HEK293 (cell line): ENCODE results near the gene TTLL3.
A peak's percentile ranks its signal among the peaks of the same experiment; 100 is the strongest.

ENCODE experiments used
- CTCF ChIA-PET: fragments of 350-600 bp; formaldehyde crosslinking; extraction: SDS; loops from one replicate; lab custom pipeline; 2021; ENCODE audit warnings: antibody characterized with exemption; lab: Yijun Ruan, JAX
- POLR2A ChIA-PET: fragments of 300-600 bp; formaldehyde crosslinking; extraction: SDS; loops from one replicate; lab custom pipeline; 2020; ENCODE audit warnings: antibody characterized with exemption, inconsistent platforms; lab: Yijun Ruan, JAX
- H3K27ac ChIP-seq: fragments of 200-500 bp; sonication (Bioruptor generic); 2 replicates; pipeline ENCODE4 v1.5.1; 2014; ENCODE audit warnings: low read depth, low read length, control low read depth, inconsistent platforms; ENCODE audit errors: extremely low read depth
- H3K36me3 ChIP-seq, 2 experiments: fragments of 200-500 bp in 1 of 2; sonication (Bioruptor generic) in 1 of 2; 1 replicate in 1 of 2; 2 replicates in 1 of 2; pipeline ENCODE4 v1.5.1; 2014 to 2017; ENCODE audit warnings: inconsistent platforms in 2 of 2, low read length in 2 of 2; ENCODE audit not compliant: control insufficient read depth in 2 of 2, insufficient read depth in 1 of 2
- H3K4me1 ChIP-seq: fragments of 200-500 bp; sonication (Bioruptor generic); 2 replicates; pipeline ENCODE4 v1.5.1; 2014; ENCODE audit warnings: mild to moderate bottlenecking, low read length, inconsistent platforms; ENCODE audit not compliant: control insufficient read depth, insufficient read depth
- H3K4me3 ChIP-seq: 2 replicates; pipeline ENCODE4 v1.5.1; 2011; ENCODE audit warnings: low read depth, mild to moderate bottlenecking, control low read depth, low read length, moderate library complexity
- H3K9me3 ChIP-seq: fragments of 200-500 bp; sonication (Bioruptor generic); 2 replicates; pipeline ENCODE4 v1.5.1; 2014; ENCODE audit warnings: low read depth, low read length, inconsistent platforms; ENCODE audit not compliant: control insufficient read depth, insufficient read depth
- AEBP2 ChIP-seq: fragments of 450-650 bp; formaldehyde crosslinking; IDR thresholded peaks from 2 replicates; pipeline ENCODE4 v1.5.1; 2016; ENCODE audit warnings: missing biosample characterization, missing genetic modification characterization, borderline replicate concordance
- HIC1 ChIP-seq: fragments of 450-650 bp; formaldehyde crosslinking; IDR thresholded peaks from 2 replicates; pipeline ENCODE4 v1.5.1; 2016; ENCODE audit warnings: missing biosample characterization, missing genetic modification characterization
- OVOL3 ChIP-seq: fragments of 450-650 bp; formaldehyde crosslinking; IDR thresholded peaks from 2 replicates; pipeline ENCODE4 v1.5.1; 2016; ENCODE audit warnings: missing biosample characterization, missing genetic modification characterization
- PATZ1 ChIP-seq: fragments of 450-650 bp; formaldehyde crosslinking; IDR thresholded peaks from 2 replicates; pipeline ENCODE4 v1.5.1; 2016; ENCODE audit warnings: missing biosample characterization, missing genetic modification characterization
- WT1 ChIP-seq: fragments of 450-650 bp; formaldehyde crosslinking; IDR thresholded peaks from 2 replicates; pipeline ENCODE4 v1.5.1; 2016; ENCODE audit warnings: missing biosample characterization, missing genetic modification characterization
- YY2 ChIP-seq: fragments of 450-650 bp; formaldehyde crosslinking; IDR thresholded peaks from 2 replicates; pipeline ENCODE4 v1.5.1; 2016; ENCODE audit warnings: missing biosample characterization, missing genetic modification characterization
- ZBTB17 ChIP-seq: fragments of 450-650 bp; formaldehyde crosslinking; IDR thresholded peaks from 2 replicates; pipeline ENCODE4 v1.5.1; 2016; ENCODE audit warnings: missing biosample characterization, missing genetic modification characterization
- ZBTB20 ChIP-seq: fragments of 450-650 bp; formaldehyde crosslinking; IDR thresholded peaks from 2 replicates; pipeline ENCODE4 v1.5.1; 2016; ENCODE audit warnings: missing biosample characterization, missing genetic modification characterization
- ZBTB7A ChIP-seq: fragments of 450-650 bp; formaldehyde crosslinking; IDR thresholded peaks from 2 replicates; pipeline ENCODE4 v1.5.1; 2016; ENCODE audit warnings: low read depth, missing biosample characterization, missing genetic modification characterization
- ZFHX2 ChIP-seq: fragments of 450-650 bp; formaldehyde crosslinking; conservative IDR thresholded peaks from 2 replicates; pipeline ENCODE4 v1.5.1; 2016; ENCODE audit warnings: missing biosample characterization, missing genetic modification characterization
- ZFP37 ChIP-seq: fragments of 450-650 bp; formaldehyde crosslinking; IDR thresholded peaks from 2 replicates; pipeline ENCODE4 v1.5.1; 2016; ENCODE audit warnings: missing biosample characterization, missing genetic modification characterization
- ZNF10 ChIP-seq: fragments of 450-650 bp; formaldehyde crosslinking; IDR thresholded peaks from 2 replicates; pipeline ENCODE4 v1.5.1; 2017; ENCODE audit warnings: missing biosample characterization, missing genetic modification characterization
- ZNF398 ChIP-seq: fragments of 450-650 bp; formaldehyde crosslinking; IDR thresholded peaks from 2 replicates; pipeline ENCODE4 v1.5.1; 2017; ENCODE audit warnings: missing biosample characterization, missing genetic modification characterization
- ZNF600 ChIP-seq: fragments of 450-650 bp; formaldehyde crosslinking; IDR thresholded peaks from 2 replicates; pipeline ENCODE4 v1.5.1; 2016; ENCODE audit warnings: missing biosample characterization, missing genetic modification characterization
- ZNF639 ChIP-seq: fragments of 450-650 bp; formaldehyde crosslinking; IDR thresholded peaks from 2 replicates; pipeline ENCODE4 v1.5.1; 2016; ENCODE audit warnings: missing biosample characterization, missing genetic modification characterization
- ZNF704 ChIP-seq: fragments of 450-650 bp; formaldehyde crosslinking; IDR thresholded peaks from 2 replicates; pipeline ENCODE4 v1.5.1; 2016; ENCODE audit warnings: missing biosample characterization, missing genetic modification characterization
- ZSCAN16 ChIP-seq: fragments of 450-650 bp; formaldehyde crosslinking; IDR thresholded peaks from 2 replicates; pipeline ENCODE4 v1.5.1; 2016; ENCODE audit warnings: missing biosample characterization, missing genetic modification characterization

TTLL3 gene

GRCh38 chr3:9767418-9767817, 42.6 kb upstream of the TTLL3 start:
- POLR2A ChIA-PET: no interaction called here
- peaks cover 5 to 35% of the 10 kb centered on the region in 2 experiments; a peak in 2 of 3 replicates for H3K36me3 ChIP-seq

GRCh38 chr3:9768141-9768775, 41.8 kb upstream of the TTLL3 start:
- CTCF ChIA-PET: interaction anchor here (0.6 to 0.7 kb wide), 3 partner anchors 13 to 164 kb away, joined by 3 to 5 read pairs (median 3); no protein-coding TSS in a partner anchor
- H3K4me3 ChIP-seq: no peak overlapping the region
- POLR2A ChIA-PET: interaction anchor here (0.6 to 2.6 kb wide), 2 partner anchors 19 to 20 kb away, joined by 3 to 18 read pairs; partner anchors contain the start of gene OGG1
- peaks cover 9% of the 10 kb centered on the region for H3K4me1 ChIP-seq
- no peaks in the 10 kb centered on the region for H3K9me3 ChIP-seq
- peaks cover under 1 to 28% of the 10 kb centered on the region in 2 experiments; a peak in 1 of 3 replicates for H3K36me3 ChIP-seq
- no peak for TF ChIP-seq ZNF704 (tag by site-specific recombination)
- 0 out of 2 replicates have a peak, but pooled peaks have one; percentile 19 for TF ChIP-seq ZNF10 (tag by site-specific recombination)
- no peak for TF ChIP-seq ZFP37 (tag by site-specific recombination)
- peak overlapping the region; percentile 76; the same call in 1 of the 2 replicates for H3K27ac ChIP-seq

More at GRCh38 chr3:9767418-9767817, 42.6 kb upstream of the TTLL3 start:
- H3K4me3 ChIP-seq: no peak overlapping the region
- H3K4me1 ChIP-seq: peaks cover 9% of the 10 kb centered on the region
- TF ChIP-seq ZNF10 (tag by site-specific recombination) (no peak), ZBTB20 (tag by site-specific recombination) (peak; percentile 36)
- no peaks in the 10 kb centered on the region for H3K9me3 ChIP-seq
- H3K27ac ChIP-seq: no peak overlapping the region
- CTCF ChIA-PET: interaction anchor here (0.7 kb wide), 1 partner anchor 1039 kb away, joined by 3 read pairs; no protein-coding TSS in a partner anchor

- ChIA-PET POLR2A (interaction anchor here (0.6 to 2.6 kb wide), 6 partner anchors 9 to 37 kb away, joined by 3 to 18 read pairs (median 6); partner anchors contain the start of genes ARPC4, BRPF1, OGG1 and TADA3), CTCF (interaction anchor here (0.6 to 0.7 kb wide), 4 partner anchors 14 to 164 kb away, joined by 3 to 5 read pairs (median 4); no protein-coding TSS in a partner anchor)
- Histone ChIP-seq H3K36me3 (peaks cover 0 to 26% of the 10 kb centered on the region in 2 experiments; a peak in 1 of 3 replicates), H3K27ac (peak overlapping the region; percentile 76; the same call in 1 of the 2 replicates), H3K4me1 (peaks cover 9% of the 10 kb centered on the region), H3K4me3 (peak overlapping the region; percentile 67), H3K9me3 (no peaks in the 10 kb centered on the region)
- TF ChIP-seq ZSCAN16 (tag by site-specific recombination) (no peak), ZBTB17 (tag by site-specific recombination) (peak; percentile 13; the same call in 1 of the 2 replicates), PATZ1 (tag by site-specific recombination) (0 out of 2 replicates have a peak, but pooled peaks have one; percentile 31), HIC1 (tag by site-specific recombination) (0 out of 2 replicates have a peak, but pooled peaks have one; percentile 1), ZNF600 (tag by site-specific recombination) (peak; percentile 95), ZFHX2 (0 out of 2 replicates have a peak, but pooled peaks have one; percentile 31), ZNF398 (tag by site-specific recombination) (peak; percentile 46), WT1 (tag by site-specific recombination) (peak; percentile 33; the same call in 1 of the 2 replicates), ZBTB7A (tag by site-specific recombination) (peak; percentile 75; the same call in 1 of the 2 replicates), ZNF639 (tag by site-specific recombination) (0 out of 2 replicates have a peak, but pooled peaks have one; percentile 7), AEBP2 (tag by site-specific recombination) (0 out of 2 replicates have a peak, but pooled peaks have one; percentile 50), YY2 (tag by site-specific recombination) (peak; percentile 58; the same call in 1 of the 2 replicates), OVOL3 (tag by site-specific recombination) (no peak)
These were observed 41.0 kb upstream of the TTLL3 start for GRCh38 chr3:9769012-9769411.
